Activated naive CD4-positive, alpha-beta T cell treated with anti-CD3 and anti-CD28 coated beads, Interleukin-2, amount 50 U/mL, for 16 hours (primary cell): ENCODE results near the gene MRPS10.
"Not testable (repeated sequence)": the region's sequence is repeated elsewhere in the genome, so short reads cannot be mapped to it uniquely, and the experiment has no call there.

Experiments used
- DNase-seq: peaks from one replicate; pipeline ENCODE4 v3.0.0-alpha.2; 2020

Gene MRPS10

GRCh38 chr6:42204768-42205282 lies 12.8 kb downstream of the MRPS10 start:
- DNase-seq = no peak

GRCh38 chr6:42203183-42203582 lies 14.5 kb downstream of the MRPS10 start:
- DNase-seq = no peak

GRCh38 chr6:42202131-42202915 lies 15.3 kb downstream of the MRPS10 start:
- DNase-seq = not testable (repeated sequence)

GRCh38 chr6:42201382-42201781 lies 16.3 kb downstream of the MRPS10 start:
- no peak for DNase-seq

- DNase-seq = no peak
Measured at GRCh38 chr6:42200035-42200434, 17.6 kb downstream of the MRPS10 start.

- DNase-seq = no peak
Measured at GRCh38 chr6:42199106-42199981, 18.3 kb downstream of the MRPS10 start.

GRCh38 chr6:42197555-42198362 lies 19.9 kb downstream of the MRPS10 start:
- no peak for DNase-seq

GRCh38 chr6:42195415-42195814 lies 22.2 kb downstream of the MRPS10 start:
- no peak for DNase-seq

- DNase-seq = no peak
Measured at GRCh38 chr6:42194056-42194455, 23.6 kb downstream of the MRPS10 start.

- DNase-seq = no peak
Measured at GRCh38 chr6:42193491-42193894, 24.2 kb downstream of the MRPS10 start.

- not testable (repeated sequence) for DNase-seq
Measured at GRCh38 chr6:42192385-42192784, 25.3 kb downstream of the MRPS10 start.

- no peak for DNase-seq
Measured at GRCh38 chr6:42190554-42191183, 27.0 kb downstream of the MRPS10 start.

- no peak for DNase-seq
Measured at GRCh38 chr6:42188406-42188805, 29.3 kb downstream of the MRPS10 start.

GRCh38 chr6:42185597-42185996 lies 32.1 kb downstream of the MRPS10 start:
- DNase-seq = no peak

GRCh38 chr6:42184475-42184874 lies 33.2 kb downstream of the MRPS10 start:
- DNase-seq = no peak

GRCh38 chr6:42182101-42182500 lies 35.6 kb downstream of the MRPS10 start:
- no peak for DNase-seq

- DNase-seq = no peak
Measured at GRCh38 chr6:42179945-42180313, 37.7 kb downstream of the MRPS10 start.

GRCh38 chr6:42179261-42179944 lies 38.3 kb downstream of the MRPS10 start:
- no peak for DNase-seq

- peak; percentile 32 for DNase-seq
Measured at GRCh38 chr6:42177514-42178364, 39.9 kb downstream of the MRPS10 start.

GRCh38 chr6:42176981-42177380 lies 40.7 kb downstream of the MRPS10 start:
- no peak for DNase-seq

- DNase-seq = no peak
Measured at GRCh38 chr6:42175860-42176259, 41.8 kb downstream of the MRPS10 start.
